K562 (cell line): ENCODE measurements around the gene GLRX. TPM values are rescaled to one million over a fixed set of nuclear protein-coding genes. Genes with fewer than 3 reads are reported as not detected.

Experiments
- ATAC-seq: fragments of 200-7000 bp; cut with Tn5 transposase; 3 replicates; pipeline ENCODE4 v1.9.1; 2020; ENCODE audit warnings: moderate library complexity
- BruUV-seq: library from RNA; stranded (reverse); fragments of 400-500 nt; replicated peaks from 2 replicates; lab custom pipeline; 2021; lab: Mats Ljungman, UMichigan
- CTCF ChIA-PET: fragments of 300-600 bp; formaldehyde crosslinking; extraction: SDS; loops from one replicate; lab custom pipeline; 2021; ENCODE audit warnings: low intra/inter-chr PET ratio; lab: Yijun Ruan, JAX
- POLR2A ChIA-PET: fragments of 300-600, 350-650 bp; sonication (Branson Sonifier 250); formaldehyde crosslinking; extraction: SDS; loops from one replicate; lab custom pipeline; 2021; ENCODE audit warnings: antibody characterized with exemption, inconsistent platforms; lab: Yijun Ruan, JAX
- DNase-seq, 4 experiments: peaks; one replicate each; pipeline versions ENCODE4 v3.0.0 to v3.0.0-alpha.2; 2011 to 2018; ENCODE audit warnings: low spot score in 3 of 4, mixed read lengths in 3 of 4; ENCODE audit errors: extremely low read depth in 1 of 4
- FAIRE-seq: peaks from 2 replicates; lab custom pipeline; 2011; peaks lifted over from hg19 to GRCh38; lab: Jason Lieb, UNC
- H2AFZ ChIP-seq: 2 replicates; pipeline ENCODE4 v1.6.0; 2011; ENCODE audit warnings: low read depth, low read length, control low read depth, inconsistent platforms
- H3K27ac ChIP-seq: fragments of 200-600 bp; 3 replicates; pipeline ENCODE4 v1.8.0; 2011; ENCODE audit warnings: low read depth, mild to moderate bottlenecking, control low read depth, inconsistent platforms, low read length, moderate library complexity, mixed read lengths; ENCODE audit errors: extremely low read depth
- H3K27me3 ChIP-seq, 2 experiments: fragments of 300-600 bp in 1 of 2; 2 replicates in 1 of 2; 3 replicates in 1 of 2; pipeline versions ENCODE4 v1.6.0 to v1.8.0; 2011; ENCODE audit warnings: inconsistent platforms in 2 of 2, low read length in 2 of 2, mild to moderate bottlenecking in 1 of 2, mixed read lengths in 1 of 2, moderate library complexity in 1 of 2; ENCODE audit not compliant: control insufficient read depth in 2 of 2, insufficient read depth in 2 of 2
- H3K36me3 ChIP-seq: fragments of 300-600 bp; 3 replicates; pipeline ENCODE4 v1.8.0; 2011; ENCODE audit warnings: mild to moderate bottlenecking, low read length, inconsistent platforms; ENCODE audit not compliant: control insufficient read depth, insufficient read depth
- H3K4me1 ChIP-seq, 2 experiments: fragments of 200-600 bp in 1 of 2; replicated peaks in 1 of 2; 2 replicates in 1 of 2; 3 replicates in 1 of 2; pipeline versions ENCODE4 v1.5.1 to v1.8.0; 2011; ENCODE audit warnings: inconsistent platforms in 2 of 2, low read length in 2 of 2, mild to moderate bottlenecking in 1 of 2, mixed read lengths in 1 of 2, moderate library complexity in 1 of 2; ENCODE audit not compliant: control insufficient read depth in 2 of 2, insufficient read depth in 2 of 2
- H3K4me2 ChIP-seq: 2 replicates; pipeline ENCODE4 v1.6.1; 2011; ENCODE audit warnings: low read length, control low read depth, inconsistent platforms, mixed read lengths; ENCODE audit not compliant: insufficient read depth
- H3K4me3 ChIP-seq: fragments of 200-600 bp; sonication (generic), shearing (Covaris generic); 2 replicates; pipeline ENCODE4 v1.5.1; 2016; ENCODE audit warnings: control low read depth, inconsistent platforms
- H3K79me2 ChIP-seq: fragments of 200-600 bp; 3 replicates; pipeline ENCODE4 v1.8.0; 2011; ENCODE audit warnings: low read length, inconsistent platforms; ENCODE audit not compliant: control insufficient read depth, insufficient read depth
- H3K9ac ChIP-seq, 2 experiments: 2 replicates each; pipeline versions ENCODE4 v1.6.0 to v1.6.1; 2011; ENCODE audit warnings: low read depth in 2 of 2, low read length in 2 of 2, control low read depth in 1 of 2, inconsistent platforms in 1 of 2, mild to moderate bottlenecking in 1 of 2, mixed read lengths in 1 of 2; ENCODE audit not compliant: insufficient read depth in 1 of 2
- H3K9me1 ChIP-seq: one replicate; pipeline ENCODE4 v1.6.0; 2011; ENCODE audit warnings: inconsistent platforms, mild to moderate bottlenecking, low read length, moderate library complexity; ENCODE audit not compliant: control insufficient read depth, insufficient read depth
- H3K9me3 ChIP-seq: replicated peaks from 2 replicates; pipeline ENCODE4 v1.5.1; 2011; ENCODE audit warnings: low read depth, low read length, inconsistent platforms; ENCODE audit not compliant: control insufficient read depth, insufficient read depth
- H4K20me1 ChIP-seq: replicated peaks from 2 replicates; pipeline ENCODE4 v1.6.1; 2011; ENCODE audit warnings: low read length, inconsistent platforms, mixed read lengths; ENCODE audit not compliant: control insufficient read depth, insufficient read depth
- FOXA3 ChIP-seq, 2 experiments: fragments of 450-650 bp in 1 of 2; sonication (generic) in 1 of 2; formaldehyde crosslinking; IDR thresholded peaks in 1 of 2; conservative IDR thresholded peaks in 1 of 2; 2 replicates each; pipeline versions ENCODE4 v1.4.0 to v1.8.0; 2020 to 2022; ENCODE audit warnings: mild to moderate bottlenecking in 2 of 2, missing genetic modification reagents in 1 of 2
- NFE2L1 ChIP-seq: fragments of 450-650 bp; IDR thresholded peaks from 2 replicates; pipeline ENCODE4 v1.6.1; 2016; ENCODE audit warnings: missing genetic modification characterization, low read depth, mild to moderate bottlenecking, missing compliant biosample characterization, moderate library complexity, borderline replicate concordance
- NFIX ChIP-seq: fragments of 250-450 bp; sonication (Bioruptor Pico); IDR thresholded peaks from 2 replicates; pipeline ENCODE4 v1.4.0; 2020; ENCODE audit warnings: low read depth, mild to moderate bottlenecking, moderate library complexity
- PCBP1 ChIP-seq: fragments of 200-400 bp; formaldehyde crosslinking; IDR thresholded peaks from 2 replicates; pipeline ENCODE4 v1.6.1; 2018; ENCODE audit warnings: mild to moderate bottlenecking, low read depth, low read length; ENCODE audit not compliant: poor library complexity, severe bottlenecking
- RBM39 ChIP-seq: fragments of 200-400 bp; formaldehyde crosslinking; optimal IDR thresholded peaks from 2 replicates; pipeline ENCODE3; 2018; ENCODE audit warnings: low read depth, low read length
- SNIP1 ChIP-seq: fragments of 450-650 bp; IDR thresholded peaks from 2 replicates; pipeline ENCODE4 v1.7.1; 2017; ENCODE audit warnings: low read depth, mild to moderate bottlenecking
- SPI1 ChIP-seq: IDR thresholded peaks from 2 replicates; pipeline ENCODE4 v1.6.1; 2011; ENCODE audit warnings: low read depth, low read length, control low read depth, borderline replicate concordance
- TEAD2 ChIP-seq: fragments of 450-650 bp; IDR thresholded peaks from 2 replicates; pipeline ENCODE4 v1.6.1; 2016; ENCODE audit warnings: missing genetic modification characterization, control low read depth, missing compliant biosample characterization
- TOE1 ChIP-seq, 2 experiments: fragments of 450-650 bp in 1 of 2; sonication (generic) in 1 of 2; formaldehyde crosslinking in 1 of 2; IDR thresholded peaks; 2 replicates each; pipeline versions ENCODE4 v1.7.1 to v1.8.0; 2016 to 2022; ENCODE audit warnings: borderline replicate concordance in 2 of 2, mild to moderate bottlenecking in 2 of 2, antibody characterized with exemption in 1 of 2, inconsistent platforms in 1 of 2, low read depth in 1 of 2, missing genetic modification reagents in 1 of 2, moderate library complexity in 1 of 2
- ZNF431 ChIP-seq: sonication (generic); formaldehyde crosslinking; IDR thresholded peaks from 2 replicates; pipeline ENCODE4 v1.8.0; 2022; ENCODE audit warnings: mild to moderate bottlenecking, missing genetic modification reagents
- ZNF589 ChIP-seq: fragments of 200-800 bp; sonication (Bioruptor generic); IDR thresholded peaks from 2 replicates; pipeline ENCODE4 v1.6.1; 2016; ENCODE audit warnings: low read depth, missing genetic modification characterization, missing compliant biosample characterization
- WGBS: fragments of 100-300 bp; shearing (Covaris generic); methylation state at CpG from one replicate; pipeline ENCODE4 v1.1.6; 2016; ENCODE audit warnings: low coverage, mixed read lengths; ENCODE audit not compliant: insufficient coverage; ENCODE audit errors: missing lambda C conversion rate; 5-methylcytosine and 5-hydroxymethylcytosine counted together
- in situ Hi-C: fragments of 300-500 bp; cut with MboI; formaldehyde crosslinking; loops from 4 replicates; pipeline ENCODE4 v1.15.0; 2018; ENCODE audit warnings: inconsistent platforms, mixed read lengths
- intact Hi-C: fragments of 100-400 bp; cut with micrococcal nuclease; formaldehyde crosslinking; loops from 2 replicates; pipeline ENCODE4 v1.14.2; 2022
- polyA plus RNA-seq, 8 experiments: library from polyadenylated mRNA; depleted of rRNA in 4 of 8; stranded (reverse) in 5 of 8; unstranded in 3 of 8; fragments of >200 nt; fragmentation: Nextera tagmentation in 2 of 8; fragmentation: Illumina TruSeq in 1 of 8; extraction: Ambion mirVana in 2 of 8; extraction: Trizol in 1 of 8; gene quantifications; 2 replicates each; pipeline versions ENCODE4 v1.2.1 to v1.2.3, GENCODE V29; 2011 to 2014; ENCODE audit warnings: inconsistent platforms in 1 of 8, missing spikeins in 1 of 8
- total RNA-seq, 7 experiments: library from RNA; depleted of rRNA in 6 of 7; stranded (reverse); fragments of >200 nt in 6 of 7; fragmentation: Illumina TruSeq in 2 of 7; extraction: Trizol in 2 of 7; gene quantifications; 2 replicates each; pipeline versions ENCODE4 v1.2.1 to v1.2.3, GENCODE V29; 2011 to 2021; ENCODE audit warnings: low replicate concordance in 1 of 7
- TF ChIP-seq, protein P1 (sequence below): fragments of 250-450 bp; sonication (Bioruptor Pico); IDR thresholded peaks from 2 replicates; pipeline ENCODE4 v1.4.0; 2020; ENCODE audit warnings: mild to moderate bottlenecking, moderate library complexity

Gene GLRX
- total and polyA plus RNA-seq, 9 of the 15 experiments (the other 6 are each of a cell fraction or from before 2014, with no cell fraction given), result 2.3 to 11.2 (median 4.6) TPM

DNA sequence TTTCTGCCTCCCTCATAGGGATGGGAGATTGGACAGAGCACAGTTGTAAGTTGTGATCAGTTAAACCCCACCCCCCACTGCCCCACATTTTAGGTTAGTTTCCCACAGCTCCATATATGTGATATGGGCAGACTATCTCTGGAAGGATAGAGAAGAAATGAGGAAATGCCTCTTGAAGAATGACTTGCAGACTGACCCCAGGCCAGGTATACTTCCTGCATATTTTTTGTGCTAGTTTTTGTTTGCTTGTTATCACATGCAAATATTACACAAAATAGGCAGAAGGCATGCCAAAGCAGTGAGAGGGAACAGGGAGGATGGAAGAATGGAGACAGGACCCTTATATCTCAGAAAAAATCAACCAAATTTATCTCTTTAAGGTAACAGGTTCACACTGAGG is 10.1 kb upstream of the GLRX start:
- peaks cover 2% of the 10 kb centered on the region for H3K9me1 ChIP-seq
- H4K20me1 ChIP-seq, result no peaks in the 10 kb centered on the region
- no peak overlapping the region for H3K4me2 ChIP-seq
- in situ Hi-C loops, result loop anchor here (25.0 kb wide), 1 partner anchor 870 kb away; no protein-coding TSS in a partner anchor
- BruUV-seq, result no TSS peak
- no peak overlapping the region for H3K9ac ChIP-seq
- no peak overlapping the region for H3K4me3 ChIP-seq
- no peaks in the 10 kb centered on the region for H3K79me2 ChIP-seq
- POLR2A ChIA-PET, result interaction anchor here (0.8 to 1.1 kb wide), 2 partner anchors 10 to 86 kb away, joined by 3 read pairs; partner anchors contain the start of gene GLRX
- no peaks in the 10 kb centered on the region for H3K27me3 ChIP-seq
- no peak overlapping the region for H3K27ac ChIP-seq
- FAIRE-seq (no peak), ATAC-seq (no peak), DNase-seq (no peak)
- no peak overlapping the region for H2AFZ ChIP-seq
- H3K9me3 ChIP-seq, result no peaks in the 10 kb centered on the region
- intact Hi-C loops, result no loop called here
- no peaks in the 10 kb centered on the region for H3K36me3 ChIP-seq
- H3K4me1 ChIP-seq, result peaks cover 11 to 13% of the 10 kb centered on the region in 2 experiments; a peak in 4 of 5 replicates
- CTCF ChIA-PET, result no interaction called here
- TF ChIP-seq SNIP1, result no peak
- TF ChIP-seq SPI1, result peak; percentile 78; the same call in 1 of the 2 replicates

DNA sequence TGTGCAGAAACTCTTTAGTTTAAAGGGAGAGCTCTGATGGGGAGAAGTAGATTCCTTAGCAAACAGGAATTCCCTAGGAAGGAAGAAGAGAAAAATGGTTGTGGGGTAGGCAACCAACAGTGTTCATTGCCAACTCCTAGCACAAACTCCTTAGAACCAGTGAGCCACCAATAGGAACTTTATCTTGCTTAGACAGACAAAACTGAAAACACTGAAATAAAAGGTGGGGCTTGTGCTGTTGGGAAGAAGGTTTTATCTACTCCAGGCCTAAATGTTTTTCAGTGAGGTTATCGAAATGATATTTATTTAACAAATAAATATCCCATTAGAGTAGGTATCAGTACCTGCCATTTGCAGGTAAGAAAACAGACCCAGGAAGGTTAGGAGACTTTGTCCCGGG is 7.7 kb upstream of the GLRX start:
- no peaks in the 10 kb centered on the region for H3K36me3 ChIP-seq
- intact Hi-C loops, result no loop called here
- peaks cover 21 to 23% of the 10 kb centered on the region in 2 experiments for H3K4me1 ChIP-seq
- H3K79me2 ChIP-seq, result no peaks in the 10 kb centered on the region
- peaks cover 6% of the 10 kb centered on the region for H3K9me1 ChIP-seq
- DNase-seq (no peak), ATAC-seq (no peak), FAIRE-seq (no peak)
- H4K20me1 ChIP-seq, result no peaks in the 10 kb centered on the region
- H3K9ac ChIP-seq, result no peak overlapping the region; a peak in 1 of 4 replicates
- in situ Hi-C loops, result loop anchor here (25.0 kb wide), 1 partner anchor 868 kb away; no protein-coding TSS in a partner anchor
- CTCF ChIA-PET, result no interaction called here
- WGBS, result 18% methylated on average over 2 of the region's 2 CpGs
- POLR2A ChIA-PET, result interaction anchor here (1.4 kb wide), 1 partner anchor 11 kb away, joined by 4 read pairs; no protein-coding TSS in a partner anchor
- H3K4me2 ChIP-seq, result no peak overlapping the region
- no peaks in the 10 kb centered on the region for H3K27me3 ChIP-seq
- no peak overlapping the region for H3K27ac ChIP-seq
- no peak overlapping the region for H3K4me3 ChIP-seq
- no TSS peak for BruUV-seq
- no peak overlapping the region for H2AFZ ChIP-seq
- H3K9me3 ChIP-seq, result no peaks in the 10 kb centered on the region
- TF ChIP-seq NFE2L1 (tag) (no peak), PCBP1 (no peak), NFIX (CRISPR knock-in tag) (no peak), RBM39 (no peak), TOE1 (IDR thresholded peaks at IDR 0.05; ENCODE audit: borderline replicate concordance) (no peak), TOE1 (CRISPR knock-in tag; IDR thresholded peaks at IDR 0.05; ENCODE audit: borderline replicate concordance, low read depth) (no peak), FOXA3 (CRISPR knock-in tag; conservative IDR thresholded peaks at IDR 0.05 in 1 of 2, IDR thresholded peaks at IDR 0.05 in 1 of 2) (no peak), ZNF431 (CRISPR knock-in tag) (no peak), ZNF589 (CRISPR knock-in tag) (no peak), TEAD2 (no peak)
- TF ChIP-seq, protein P1, sequence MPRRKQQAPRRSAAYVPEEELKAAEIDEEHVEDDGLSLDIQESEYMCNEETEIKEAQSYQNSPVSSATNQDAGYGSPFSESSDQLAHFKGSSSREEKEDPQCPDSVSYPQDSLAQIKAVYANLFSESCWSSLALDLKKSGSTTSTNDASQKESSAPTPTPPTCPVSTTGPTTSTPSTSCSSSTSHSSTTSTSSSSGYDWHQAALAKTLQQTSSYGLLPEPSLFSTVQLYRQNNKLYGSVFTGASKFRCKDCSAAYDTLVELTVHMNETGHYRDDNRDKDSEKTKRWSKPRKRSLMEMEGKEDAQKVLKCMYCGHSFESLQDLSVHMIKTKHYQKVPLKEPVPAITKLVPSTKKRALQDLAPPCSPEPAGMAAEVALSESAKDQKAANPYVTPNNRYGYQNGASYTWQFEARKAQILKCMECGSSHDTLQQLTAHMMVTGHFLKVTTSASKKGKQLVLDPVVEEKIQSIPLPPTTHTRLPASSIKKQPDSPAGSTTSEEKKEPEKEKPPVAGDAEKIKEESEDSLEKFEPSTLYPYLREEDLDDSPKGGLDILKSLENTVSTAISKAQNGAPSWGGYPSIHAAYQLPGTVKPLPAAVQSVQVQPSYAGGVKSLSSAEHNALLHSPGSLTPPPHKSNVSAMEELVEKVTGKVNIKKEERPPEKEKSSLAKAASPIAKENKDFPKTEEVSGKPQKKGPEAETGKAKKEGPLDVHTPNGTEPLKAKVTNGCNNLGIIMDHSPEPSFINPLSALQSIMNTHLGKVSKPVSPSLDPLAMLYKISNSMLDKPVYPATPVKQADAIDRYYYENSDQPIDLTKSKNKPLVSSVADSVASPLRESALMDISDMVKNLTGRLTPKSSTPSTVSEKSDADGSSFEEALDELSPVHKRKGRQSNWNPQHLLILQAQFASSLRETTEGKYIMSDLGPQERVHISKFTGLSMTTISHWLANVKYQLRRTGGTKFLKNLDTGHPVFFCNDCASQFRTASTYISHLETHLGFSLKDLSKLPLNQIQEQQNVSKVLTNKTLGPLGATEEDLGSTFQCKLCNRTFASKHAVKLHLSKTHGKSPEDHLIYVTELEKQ (CRISPR knock-in tag), result no peak
